ENCODE measurements around the gene GALNTL6.
A peak's percentile ranks its signal among the peaks of the same experiment; 100 is the strongest.

The GALNTL6 gene

DNA sequence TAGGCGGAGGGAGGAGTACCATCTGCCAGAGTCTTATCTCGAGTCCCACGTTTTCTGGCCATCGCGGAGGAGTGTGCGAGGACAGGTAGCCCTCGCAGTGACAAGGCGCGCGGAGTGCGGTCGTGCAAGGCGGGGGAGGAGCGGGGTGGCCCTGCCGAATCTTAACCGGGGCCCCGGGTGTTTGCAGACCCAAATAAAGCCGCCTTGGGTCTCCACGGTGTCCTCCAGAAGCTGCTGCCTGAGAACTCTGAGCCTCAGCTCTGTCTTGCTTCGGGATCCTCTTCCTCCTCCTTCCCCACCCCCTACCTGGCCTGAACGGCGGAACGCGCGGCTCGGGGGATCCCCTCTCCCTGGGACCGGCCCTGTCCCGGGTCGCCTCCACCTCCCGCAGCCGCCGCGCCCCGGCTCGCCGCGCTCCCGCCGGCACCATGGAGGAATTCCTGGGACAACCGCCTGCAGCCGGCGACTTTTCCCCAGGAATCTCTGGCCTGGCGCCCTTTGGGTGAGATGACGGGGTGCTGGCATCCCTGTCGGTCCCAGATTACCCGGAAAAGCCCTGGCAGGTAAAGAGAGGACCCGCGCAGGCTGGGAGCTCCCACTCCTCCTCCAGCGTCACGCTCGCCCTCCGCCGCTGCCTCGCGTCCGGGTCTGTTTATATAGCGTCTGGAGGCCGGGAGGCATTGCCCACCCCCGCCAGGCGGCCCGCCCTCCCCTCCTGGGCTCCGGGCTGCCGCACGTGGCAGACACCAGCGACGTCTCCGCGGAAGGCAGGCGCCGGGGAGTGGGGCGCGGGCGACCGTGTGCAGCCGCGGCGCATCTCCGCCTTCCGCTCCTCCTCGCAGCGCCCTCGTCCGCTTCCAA is at the start of gene GALNTL6:
Gene GALNTL6, plus strand, starts transcription at position 740 of the 861 bp plus-strand sequence.
- peak; percentile 32 for DNase-seq

- DNase-seq = no peak
These were observed 47.7 kb upstream of the GALNTL6 start for GRCh38 chr4:171765514-171765913.

- DNase-seq = no peak
These were observed 38.5 kb upstream of the GALNTL6 start for GRCh38 chr4:171774642-171775190.

DNA sequence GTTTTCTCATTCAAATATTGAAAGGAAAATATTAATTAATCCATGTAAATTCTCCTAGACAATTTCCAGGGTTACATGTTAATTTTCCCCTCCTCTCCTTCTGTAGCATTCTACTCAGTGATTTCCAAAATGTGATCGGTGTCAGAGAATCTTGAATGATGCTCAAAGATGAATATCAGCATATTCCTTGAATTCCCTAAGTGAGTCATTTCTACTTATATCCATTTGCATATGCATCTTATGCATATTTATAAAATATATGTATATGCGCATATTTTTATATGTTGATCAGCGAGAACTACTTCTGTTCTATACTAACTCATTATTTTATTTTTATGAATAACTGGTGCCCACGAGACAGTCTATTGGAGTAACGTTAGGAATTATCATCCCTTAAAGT is 33.9 kb upstream of the GALNTL6 start:
- DNase-seq = no peak

DNA sequence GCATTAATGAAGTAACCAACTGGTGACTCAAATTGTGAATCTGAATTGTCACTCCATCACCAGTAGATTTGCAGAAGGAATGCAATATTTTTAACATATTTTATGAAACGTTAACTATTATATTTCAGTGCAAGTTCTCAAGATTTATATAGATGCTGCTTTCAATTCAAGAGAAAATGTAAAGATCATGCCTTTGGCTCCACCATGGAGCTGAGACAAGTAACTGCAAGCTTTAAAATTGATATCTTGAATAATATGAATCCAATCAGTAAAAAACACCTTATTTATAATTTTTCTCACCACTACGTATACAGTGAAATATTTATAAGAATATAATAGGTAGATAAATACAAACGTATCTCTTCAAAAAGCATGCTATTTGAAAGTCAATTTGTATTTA is 27.8 kb upstream of the GALNTL6 start:
- DNase-seq = no peak

DNA sequence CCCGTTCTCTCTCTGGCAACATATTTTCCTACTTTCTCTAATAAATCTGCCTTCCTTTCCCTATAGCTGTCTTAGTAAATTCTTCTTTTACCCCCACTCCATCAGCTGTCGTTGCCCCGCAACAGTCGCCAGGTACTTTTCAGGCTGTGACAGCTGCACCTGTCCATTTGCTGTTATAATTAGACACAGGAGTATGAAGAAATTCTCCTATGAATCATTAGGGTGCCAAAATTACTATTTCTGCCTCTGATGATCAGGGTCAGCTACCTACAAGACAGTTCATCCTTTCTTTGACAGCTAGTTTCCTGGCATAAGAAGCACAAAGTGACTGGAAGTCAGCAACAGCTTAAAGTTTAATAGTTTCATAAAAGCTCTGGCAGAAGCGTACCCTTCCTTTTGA is 19.5 kb upstream of the GALNTL6 start:
- no peak for DNase-seq

DNA sequence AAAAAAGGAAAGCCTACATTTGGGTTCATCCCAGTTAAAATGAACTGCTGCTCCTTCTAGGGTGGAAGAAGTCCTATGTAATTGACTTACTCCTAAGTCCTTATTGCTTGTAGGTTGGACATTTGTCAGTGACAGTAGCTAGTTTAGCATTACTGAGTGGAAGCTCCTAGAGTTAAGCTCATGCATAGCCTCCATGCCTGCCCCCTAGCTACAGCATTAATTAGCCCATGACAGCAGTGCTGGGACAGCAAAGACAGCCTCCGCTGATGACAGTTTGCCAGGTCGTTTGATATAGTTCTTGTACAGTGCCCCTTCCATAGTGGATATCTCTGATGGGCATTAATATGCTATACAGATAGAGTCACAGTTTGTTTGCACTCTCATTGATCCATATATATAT is 18.7 kb upstream of the GALNTL6 start:
- DNase-seq = no peak

- no peak for DNase-seq
These were observed 3.4 kb upstream of the GALNTL6 start for GRCh38 chr4:171809854-171810253.

DNA sequence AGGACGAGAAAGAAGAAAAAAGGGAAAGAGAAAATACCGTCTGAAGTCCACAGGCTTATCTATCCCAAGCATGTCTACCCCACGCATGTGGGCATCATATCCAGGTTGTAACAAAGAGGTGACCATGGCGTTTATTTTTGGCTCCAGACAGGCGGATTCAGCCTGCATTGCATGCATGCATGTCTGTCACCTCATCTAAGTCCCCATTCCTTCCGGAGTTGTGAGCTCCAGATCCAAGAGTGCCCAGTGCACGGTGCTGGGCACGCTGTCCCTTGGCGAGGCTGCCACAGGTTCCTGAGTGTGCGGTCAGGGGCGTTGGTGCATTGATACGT is 905 bp upstream of the GALNTL6 start:
- no peak for DNase-seq

GRCh38 chr4:171813526-171814250 is 484 bp downstream of the GALNTL6 start:
- no peak for DNase-seq

GRCh38 chr4:171814545-171814944 is 1.3 kb downstream of the GALNTL6 start:
- DNase-seq = no peak

DNA sequence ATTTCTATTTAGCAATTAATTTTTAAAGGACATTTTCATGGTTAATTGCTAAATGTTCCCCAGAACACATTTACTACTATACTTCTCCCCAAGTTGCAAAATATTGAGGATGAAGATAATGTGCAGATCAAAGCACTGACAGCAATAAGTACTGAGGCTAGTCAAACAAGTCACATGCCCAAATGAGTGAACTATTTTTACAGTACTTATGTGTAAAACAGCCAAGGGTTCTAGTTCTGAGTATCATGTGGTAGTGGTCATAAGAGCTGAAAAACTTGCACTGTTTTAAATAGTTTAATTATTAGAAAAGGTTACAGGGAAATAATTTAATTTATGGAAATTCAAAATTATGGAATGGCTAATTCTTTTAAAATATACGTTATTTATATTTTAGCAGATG is 3.8 kb downstream of the GALNTL6 start:
- no peak for DNase-seq

DNA sequence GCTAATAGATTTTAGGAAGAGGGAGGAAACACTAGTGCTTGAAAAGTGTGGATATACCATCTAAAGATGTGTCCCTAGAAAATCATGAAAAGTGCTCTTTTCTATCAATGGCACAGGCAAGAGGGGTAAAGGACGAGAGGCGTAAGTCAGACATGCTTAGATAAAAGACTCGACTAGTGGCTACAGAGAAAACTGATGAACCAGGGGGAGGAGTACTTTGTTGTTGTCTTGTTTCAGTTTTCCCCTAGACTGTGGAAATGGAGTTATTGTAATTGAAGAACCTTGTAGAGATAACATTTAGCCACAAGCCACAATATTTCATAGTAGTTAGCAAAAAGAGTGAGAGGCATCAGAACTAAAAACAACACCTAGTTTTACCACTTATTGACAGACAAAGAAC is 21.4 kb downstream of the GALNTL6 start:
- DNase-seq = no peak

DNA sequence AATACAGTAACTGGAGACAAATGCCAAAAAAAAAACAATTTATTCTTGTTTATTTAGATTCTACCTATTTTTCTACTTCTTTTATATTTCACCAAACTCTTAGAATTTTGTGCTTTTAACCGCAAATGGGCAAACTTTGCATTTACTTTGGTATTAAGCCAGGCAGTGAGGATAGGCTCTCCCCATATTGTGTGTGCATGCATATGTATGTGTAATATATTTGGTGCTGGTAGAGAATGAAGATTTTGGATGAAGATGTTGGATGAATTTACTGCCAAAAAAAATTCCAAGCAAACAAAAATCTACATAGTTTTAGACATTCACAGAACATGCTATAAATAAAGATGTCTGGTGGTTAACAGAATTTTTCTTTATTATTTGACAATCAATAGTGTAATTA is 30.3 kb downstream of the GALNTL6 start:
- no peak for DNase-seq

- peak; percentile 62 for DNase-seq
These were observed 33.0 kb downstream of the GALNTL6 start for GRCh38 chr4:171846232-171846631.

- DNase-seq = no peak
These were observed 33.7 kb downstream of the GALNTL6 start for GRCh38 chr4:171846893-171847292.

GRCh38 chr4:171847751-171848150 is 34.5 kb downstream of the GALNTL6 start:
- no peak for DNase-seq

- DNase-seq = no peak
These were observed 36.5 kb downstream of the GALNTL6 start for GRCh38 chr4:171849686-171850222.

DNA sequence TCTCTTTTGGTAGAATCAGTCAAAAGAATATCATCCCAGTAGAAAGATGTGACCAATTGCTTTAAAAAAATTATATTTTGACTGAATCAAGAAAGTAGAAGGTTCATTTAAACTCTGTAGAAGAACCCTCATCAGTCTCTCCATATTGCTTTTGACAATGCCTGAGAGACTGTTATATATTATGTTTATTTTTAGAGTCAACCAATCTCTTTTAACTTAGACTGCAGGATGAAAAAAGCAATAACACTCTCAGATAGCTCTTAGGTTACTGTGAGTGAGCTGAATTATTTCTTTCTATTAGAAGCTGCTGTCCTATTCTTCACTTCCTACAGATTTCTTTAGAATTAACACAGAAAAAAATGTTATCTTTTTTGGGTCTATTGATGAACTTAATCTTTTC is 38.1 kb downstream of the GALNTL6 start:
- no peak for DNase-seq

DNA sequence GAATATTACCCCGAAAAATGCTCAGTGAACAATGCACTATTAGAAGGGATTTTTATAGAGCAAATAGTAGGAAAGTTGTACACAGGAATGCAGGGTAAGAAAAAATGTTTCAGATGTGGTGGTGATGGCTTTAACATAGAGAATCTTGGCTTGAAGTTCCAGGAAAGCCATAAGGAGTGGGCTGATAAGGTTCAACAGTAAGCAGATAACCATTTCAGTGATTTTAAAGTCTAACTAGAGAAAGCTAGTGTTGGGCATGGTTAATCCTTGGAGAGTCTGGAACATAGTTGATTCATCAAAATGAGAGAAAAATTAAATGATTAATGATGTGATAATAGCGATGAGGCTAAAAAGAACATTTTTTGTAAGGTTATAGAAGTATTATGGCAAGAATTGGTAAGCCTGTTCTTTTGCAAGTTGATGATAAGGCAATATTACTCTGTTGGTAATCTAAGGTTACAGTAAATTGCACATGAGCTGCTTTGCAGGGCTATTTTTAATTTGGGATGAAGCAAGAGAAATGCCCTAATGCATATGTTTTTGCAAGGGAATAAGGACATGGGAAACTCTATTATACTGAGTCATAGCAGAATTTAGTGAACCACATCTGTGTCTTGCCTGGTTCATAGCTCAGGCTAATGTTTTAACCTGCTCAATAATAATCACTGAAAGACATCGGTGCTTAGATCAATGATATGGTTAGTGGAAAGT is 44.3 kb downstream of the GALNTL6 start:
- no peak for DNase-seq

DNA sequence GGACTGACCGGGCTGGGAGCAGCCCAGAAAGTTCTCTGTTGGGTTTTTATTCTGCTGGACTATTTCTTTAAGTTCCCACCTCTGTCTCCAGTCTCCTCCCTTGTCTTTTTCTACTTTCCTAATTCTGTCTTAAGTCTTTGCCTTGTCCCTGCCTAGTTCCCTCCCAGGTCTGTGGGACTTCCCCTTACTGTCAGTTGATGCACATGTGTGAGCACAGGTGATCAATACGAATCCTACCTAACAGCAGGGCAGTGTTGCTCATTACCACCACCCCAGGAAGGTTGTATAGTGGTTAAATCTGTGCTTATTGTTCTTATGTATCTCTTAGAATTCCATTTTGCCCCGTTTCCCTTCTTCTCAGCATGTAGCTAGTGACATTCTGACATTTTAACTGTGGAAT is 62.1 kb downstream of the GALNTL6 start:
- DNase-seq = no peak

DNA sequence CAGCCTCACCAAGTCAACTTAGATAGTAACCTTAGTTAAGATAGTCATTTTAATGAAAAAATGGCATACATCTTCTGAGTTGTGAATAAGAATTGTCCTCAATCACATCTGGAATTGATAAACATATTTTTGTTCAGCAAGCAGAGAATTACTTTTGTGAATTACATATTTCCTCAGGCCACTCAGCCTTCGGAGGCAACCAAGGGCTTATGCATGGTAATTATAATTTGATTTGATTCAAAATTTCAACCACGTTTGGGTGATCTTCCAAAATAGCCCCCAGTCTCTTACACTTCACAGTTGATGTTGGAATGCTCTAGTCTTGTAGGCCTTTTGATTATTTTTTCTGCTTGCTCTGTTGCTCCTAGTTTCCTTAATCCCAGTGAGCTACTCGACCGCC is 63.4 kb downstream of the GALNTL6 start:
- DNase-seq = no peak

- no peak for DNase-seq
These were observed 66.9 kb downstream of the GALNTL6 start for GRCh38 chr4:171880136-171880535.

Data from GDM1 (cell line).